ENCODE results near the gene FOXO1. TPM values are rescaled to one million over a fixed set of nuclear protein-coding genes. Genes with fewer than 3 reads are reported as not detected.

The FOXO1 gene
- total and polyA plus RNA-seq, 4 experiments from 2014 or later: 35.2 to 72.3 (median 68.2) TPM

- H3K27me3 ChIP-seq (ENCODE audit: insufficient read depth, low read length): no peaks in the 10 kb centered on the region
- Mint-ChIP-seq H3K27me3 (no peaks in the 10 kb centered on the region), H3K4me3 (no peak overlapping the region), H3K36me3 (peaks cover 0 to 5% of the 10 kb centered on the region in 2 donors), H3K9me3 (peaks cover 0 to 3% (median 0%) of the 10 kb centered on the region in 8 donors), H3K27ac (no peak overlapping the region), H3K4me1 (peaks cover 3 to 14% (median 6%) of the 10 kb centered on the region in 4 donors)
- H3K4me3 ChIP-seq (ENCODE audit: low read length in 2 of 2): no peak overlapping the region
- intact Hi-C loops (cut with micrococcal nuclease): no loop called here
- CTCF ChIA-PET (ENCODE audit: partially characterized antibody): no interaction called here
- H3K27ac ChIP-seq (ENCODE audit: low read depth, low read length): no peak overlapping the region
- no peaks in the 10 kb centered on the region for H3K36me3 ChIP-seq (ENCODE audit: insufficient read depth, low read length)
- H3K9me3 ChIP-seq (ENCODE audit: control insufficient read depth in 1 of 2, low read length in 2 of 2): no peaks in the 10 kb centered on the region
- POLR2A ChIA-PET (ENCODE audit: partially characterized antibody): no interaction called here
- H3K4me1 ChIP-seq (ENCODE audit: insufficient read depth, low read length): no peaks in the 10 kb centered on the region
- no peak for DNase-seq
Measured at GRCh38 chr13:40540328-40541044, 126.0 kb downstream of the FOXO1 start.

GRCh38 chr13:40539576-40540327 is 126.7 kb downstream of the FOXO1 start:
- peaks cover 0 to 14% (median 6%) of the 10 kb centered on the region in 4 donors for H3K4me1 Mint-ChIP-seq
- Histone ChIP-seq H3K4me1 (ENCODE audit: insufficient read depth, low read length) (no peaks in the 10 kb centered on the region), H3K36me3 (ENCODE audit: insufficient read depth, low read length) (no peaks in the 10 kb centered on the region), H3K4me3 (ENCODE audit: low read length in 2 of 2) (no peak overlapping the region), H3K27ac (ENCODE audit: low read depth, low read length) (no peak overlapping the region), H3K9me3 (ENCODE audit: control insufficient read depth in 1 of 2, low read length in 2 of 2) (no peaks in the 10 kb centered on the region), H3K27me3 (ENCODE audit: insufficient read depth, low read length) (no peaks in the 10 kb centered on the region)
- no peaks in the 10 kb centered on the region for H3K27me3 Mint-ChIP-seq
- ChIA-PET CTCF (ENCODE audit: partially characterized antibody) (no interaction called here), POLR2A (ENCODE audit: partially characterized antibody) (no interaction called here)
- peaks cover 0 to 5% of the 10 kb centered on the region in 2 donors for H3K36me3 Mint-ChIP-seq
- H3K9me3 Mint-ChIP-seq: peaks cover 0 to 3% (median 0%) of the 10 kb centered on the region in 8 donors
- DNase-seq: no peak
- intact Hi-C loops (cut with micrococcal nuclease): no loop called here
- H3K4me3 Mint-ChIP-seq: no peak overlapping the region
- H3K27ac Mint-ChIP-seq: no peak overlapping the region

GRCh38 chr13:40537146-40537895 is 129.1 kb downstream of the FOXO1 start:
- intact Hi-C loops (cut with micrococcal nuclease): no loop called here
- H3K27me3 Mint-ChIP-seq: no peaks in the 10 kb centered on the region
- DNase-seq: no peak
- H3K4me3 Mint-ChIP-seq: no peak overlapping the region
- no peak overlapping the region for H3K4me3 ChIP-seq (ENCODE audit: low read length in 2 of 2)
- H3K4me1 ChIP-seq (ENCODE audit: insufficient read depth, low read length): no peaks in the 10 kb centered on the region
- H3K36me3 ChIP-seq (ENCODE audit: insufficient read depth, low read length): no peaks in the 10 kb centered on the region
- H3K27ac Mint-ChIP-seq: peak overlapping the region in 1 of 7 donors; percentile 42
- ChIA-PET CTCF (ENCODE audit: partially characterized antibody) (no interaction called here), POLR2A (ENCODE audit: partially characterized antibody) (interaction anchor here (0.9 to 1.4 kb wide), 2 partner anchors 43 kb away, joined by 3 read pairs; no protein-coding TSS in a partner anchor)
- no peaks in the 10 kb centered on the region for H3K27me3 ChIP-seq (ENCODE audit: insufficient read depth, low read length)
- peaks cover 0 to 3% (median 0%) of the 10 kb centered on the region in 8 donors for H3K9me3 Mint-ChIP-seq
- peaks cover 0 to 5% of the 10 kb centered on the region in 2 donors for H3K36me3 Mint-ChIP-seq
- peaks cover under 1 to 14% (median 7%) of the 10 kb centered on the region in 4 donors for H3K4me1 Mint-ChIP-seq
- H3K9me3 ChIP-seq (ENCODE audit: control insufficient read depth in 1 of 2, low read length in 2 of 2): no peaks in the 10 kb centered on the region
- H3K27ac ChIP-seq (ENCODE audit: low read depth, low read length): no peak overlapping the region

GRCh38 chr13:40536443-40537113 is 129.9 kb downstream of the FOXO1 start:
- Histone ChIP-seq H3K36me3 (ENCODE audit: insufficient read depth, low read length) (no peaks in the 10 kb centered on the region), H3K27ac (ENCODE audit: low read depth, low read length) (no peak overlapping the region), H3K27me3 (ENCODE audit: insufficient read depth, low read length) (no peaks in the 10 kb centered on the region), H3K9me3 (ENCODE audit: control insufficient read depth in 1 of 2, low read length in 2 of 2) (no peaks in the 10 kb centered on the region), H3K4me1 (ENCODE audit: insufficient read depth, low read length) (no peaks in the 10 kb centered on the region), H3K4me3 (ENCODE audit: low read length in 2 of 2) (no peak overlapping the region)
- CTCF ChIA-PET (ENCODE audit: partially characterized antibody): interaction anchor here (0.9 kb wide), 1 partner anchor 146 kb away, joined by 4 read pairs; no protein-coding TSS in a partner anchor
- H3K36me3 Mint-ChIP-seq: peaks cover 0 to 5% of the 10 kb centered on the region in 2 donors
- H3K4me3 Mint-ChIP-seq: no peak overlapping the region
- POLR2A ChIA-PET (ENCODE audit: partially characterized antibody): interaction anchor here (1.4 kb wide), 1 partner anchor 42 kb away, joined by 3 read pairs; no protein-coding TSS in a partner anchor
- DNase-seq: no peak
- H3K27ac Mint-ChIP-seq: peak overlapping the region in 1 of 7 donors; percentile 70
- peaks cover 3 to 17% (median 13%) of the 10 kb centered on the region in 4 donors for H3K4me1 Mint-ChIP-seq
- no peaks in the 10 kb centered on the region for H3K27me3 Mint-ChIP-seq
- peaks cover 0 to 3% (median 0%) of the 10 kb centered on the region in 8 donors for H3K9me3 Mint-ChIP-seq
- intact Hi-C loops (cut with micrococcal nuclease): no loop called here

GRCh38 chr13:40535345-40535836 is 131.1 kb downstream of the FOXO1 start:
- POLR2A ChIA-PET (ENCODE audit: partially characterized antibody): interaction anchor here (0.7 kb wide), 1 partner anchor 101 kb away, joined by 3 read pairs; no protein-coding TSS in a partner anchor
- intact Hi-C loops (cut with micrococcal nuclease): no loop called here

GRCh38 chr13:40534456-40534855 is 132.0 kb downstream of the FOXO1 start:
- DNase-seq: no peak
- Mint-ChIP-seq H3K4me3 (no peak overlapping the region), H3K36me3 (peaks cover 0 to 5% of the 10 kb centered on the region in 2 donors), H3K27ac (peak overlapping the region in 1 of 7 donors; percentile 35), H3K9me3 (peaks cover 0 to 3% (median 0%) of the 10 kb centered on the region in 8 donors), H3K27me3 (no peaks in the 10 kb centered on the region), H3K4me1 (peaks cover 18 to 29% (median 25%) of the 10 kb centered on the region in 4 donors)
- Histone ChIP-seq H3K27ac (ENCODE audit: low read depth, low read length) (no peak overlapping the region), H3K4me3 (ENCODE audit: low read length in 2 of 2) (no peak overlapping the region), H3K9me3 (ENCODE audit: control insufficient read depth in 1 of 2, low read length in 2 of 2) (no peaks in the 10 kb centered on the region), H3K4me1 (ENCODE audit: insufficient read depth, low read length) (peaks cover 16% of the 10 kb centered on the region), H3K27me3 (ENCODE audit: insufficient read depth, low read length) (no peaks in the 10 kb centered on the region), H3K36me3 (ENCODE audit: insufficient read depth, low read length) (no peaks in the 10 kb centered on the region)
- POLR2A ChIA-PET (ENCODE audit: partially characterized antibody): interaction anchor here (0.7 kb wide), 1 partner anchor 100 kb away, joined by 3 read pairs; no protein-coding TSS in a partner anchor
- intact Hi-C loops (cut with micrococcal nuclease): loop anchor here (5.0 kb wide), 1 partner anchor 47 kb away; no protein-coding TSS in a partner anchor
- CTCF ChIA-PET (ENCODE audit: partially characterized antibody): interaction anchor here (1.0 kb wide), 1 partner anchor 26 kb away, joined by 3 read pairs; no protein-coding TSS in a partner anchor

More at GRCh38 chr13:40535345-40535836, 131.1 kb downstream of the FOXO1 start:
- Histone ChIP-seq H3K27me3 (ENCODE audit: insufficient read depth, low read length) (no peaks in the 10 kb centered on the region), H3K27ac (ENCODE audit: low read depth, low read length) (no peak overlapping the region), H3K4me3 (ENCODE audit: low read length in 2 of 2) (no peak overlapping the region), H3K36me3 (ENCODE audit: insufficient read depth, low read length) (no peaks in the 10 kb centered on the region), H3K9me3 (ENCODE audit: control insufficient read depth in 1 of 2, low read length in 2 of 2) (no peaks in the 10 kb centered on the region), H3K4me1 (ENCODE audit: insufficient read depth, low read length) (peaks cover 8% of the 10 kb centered on the region)
- no peak for DNase-seq
- Mint-ChIP-seq H3K4me1 (peaks cover 9 to 29% (median 23%) of the 10 kb centered on the region in 4 donors), H3K36me3 (peaks cover 0 to 5% of the 10 kb centered on the region in 2 donors), H3K9me3 (peaks cover 0 to 3% (median 0%) of the 10 kb centered on the region in 8 donors), H3K4me3 (no peak overlapping the region), H3K27me3 (no peaks in the 10 kb centered on the region), H3K27ac (no peak overlapping the region)
- CTCF ChIA-PET (ENCODE audit: partially characterized antibody): interaction anchor here (1.0 kb wide), 1 partner anchor 27 kb away, joined by 3 read pairs; no protein-coding TSS in a partner anchor

Measured in CD4-positive, alpha-beta memory T cell (primary cell).